ENCODE measurements around the gene RARRES2. TPM values are rescaled to one million over a fixed set of nuclear protein-coding genes. Genes with fewer than 3 reads are reported as not detected.

The RARRES2 gene
- total and polyA plus RNA-seq, 2 of the 13 experiments (the other 11 are each of a cell fraction or from before 2014, with no cell fraction given), result 134 to 172 TPM

DNA sequence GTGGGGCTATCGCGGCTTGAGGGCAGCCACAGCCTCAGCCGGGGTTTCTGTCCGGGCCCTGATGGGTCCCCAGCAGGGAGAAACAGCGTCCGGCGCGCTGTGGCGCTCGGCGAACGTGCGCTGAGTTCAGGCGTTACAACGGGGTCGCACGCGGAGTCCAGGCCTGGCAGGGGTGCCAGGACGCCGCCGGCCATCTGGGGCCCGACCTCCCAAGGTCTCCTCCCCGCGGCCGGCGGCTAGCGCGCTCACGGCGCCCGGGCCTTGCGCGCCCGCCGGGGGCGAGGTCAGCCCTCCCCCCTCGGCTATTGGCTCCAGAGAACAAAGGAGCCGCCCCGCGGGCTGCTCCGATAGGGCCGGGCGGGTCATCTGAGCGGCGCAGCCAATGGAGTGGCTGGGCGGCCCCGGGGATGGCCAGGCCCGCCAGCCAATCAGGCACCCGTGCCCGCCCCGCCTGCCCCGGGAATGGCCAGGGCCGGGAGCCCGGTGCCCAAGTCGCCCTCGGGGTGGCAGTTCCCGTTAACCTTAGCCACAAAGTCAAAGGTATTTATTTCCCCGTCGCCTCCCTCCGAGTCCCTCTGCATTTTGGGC is 37.5 kb upstream of the RARRES2 start, which contains the start of gene ZNF775 (continued):
- TF ChIP-seq, protein P1, sequence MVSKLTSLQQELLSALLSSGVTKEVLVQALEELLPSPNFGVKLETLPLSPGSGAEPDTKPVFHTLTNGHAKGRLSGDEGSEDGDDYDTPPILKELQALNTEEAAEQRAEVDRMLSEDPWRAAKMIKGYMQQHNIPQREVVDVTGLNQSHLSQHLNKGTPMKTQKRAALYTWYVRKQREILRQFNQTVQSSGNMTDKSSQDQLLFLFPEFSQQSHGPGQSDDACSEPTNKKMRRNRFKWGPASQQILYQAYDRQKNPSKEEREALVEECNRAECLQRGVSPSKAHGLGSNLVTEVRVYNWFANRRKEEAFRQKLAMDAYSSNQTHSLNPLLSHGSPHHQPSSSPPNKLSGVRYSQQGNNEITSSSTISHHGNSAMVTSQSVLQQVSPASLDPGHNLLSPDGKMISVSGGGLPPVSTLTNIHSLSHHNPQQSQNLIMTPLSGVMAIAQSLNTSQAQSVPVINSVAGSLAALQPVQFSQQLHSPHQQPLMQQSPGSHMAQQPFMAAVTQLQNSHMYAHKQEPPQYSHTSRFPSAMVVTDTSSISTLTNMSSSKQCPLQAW (CRISPR knock-in tag; IDR thresholded peaks at IDR 0.05), result no peak
- TF ChIP-seq PRMT3 (CRISPR knock-in tag; IDR thresholded peaks at IDR 0.05; ENCODE audit: borderline replicate concordance, low read depth), result no peak
- 0 out of 2 replicates have a peak, but pooled peaks have one; percentile 3 for TF ChIP-seq ZNF296 (CRISPR knock-in tag; conservative IDR thresholded peaks at IDR 0.05)
- TF ChIP-seq, protein P2, sequence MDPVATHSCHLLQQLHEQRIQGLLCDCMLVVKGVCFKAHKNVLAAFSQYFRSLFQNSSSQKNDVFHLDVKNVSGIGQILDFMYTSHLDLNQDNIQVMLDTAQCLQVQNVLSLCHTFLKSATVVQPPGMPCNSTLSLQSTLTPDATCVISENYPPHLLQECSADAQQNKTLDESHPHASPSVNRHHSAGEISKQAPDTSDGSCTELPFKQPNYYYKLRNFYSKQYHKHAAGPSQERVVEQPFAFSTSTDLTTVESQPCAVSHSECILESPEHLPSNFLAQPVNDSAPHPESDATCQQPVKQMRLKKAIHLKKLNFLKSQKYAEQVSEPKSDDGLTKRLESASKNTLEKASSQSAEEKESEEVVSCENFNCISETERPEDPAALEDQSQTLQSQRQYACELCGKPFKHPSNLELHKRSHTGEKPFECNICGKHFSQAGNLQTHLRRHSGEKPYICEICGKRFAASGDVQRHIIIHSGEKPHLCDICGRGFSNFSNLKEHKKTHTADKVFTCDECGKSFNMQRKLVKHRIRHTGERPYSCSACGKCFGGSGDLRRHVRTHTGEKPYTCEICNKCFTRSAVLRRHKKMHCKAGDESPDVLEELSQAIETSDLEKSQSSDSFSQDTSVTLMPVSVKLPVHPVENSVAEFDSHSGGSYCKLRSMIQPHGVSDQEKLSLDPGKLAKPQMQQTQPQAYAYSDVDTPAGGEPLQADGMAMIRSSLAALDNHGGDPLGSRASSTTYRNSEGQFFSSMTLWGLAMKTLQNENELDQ (CRISPR knock-in tag; IDR thresholded peaks at IDR 0.05; ENCODE audit: borderline replicate concordance), result no peak
- TF ChIP-seq, protein P3, sequence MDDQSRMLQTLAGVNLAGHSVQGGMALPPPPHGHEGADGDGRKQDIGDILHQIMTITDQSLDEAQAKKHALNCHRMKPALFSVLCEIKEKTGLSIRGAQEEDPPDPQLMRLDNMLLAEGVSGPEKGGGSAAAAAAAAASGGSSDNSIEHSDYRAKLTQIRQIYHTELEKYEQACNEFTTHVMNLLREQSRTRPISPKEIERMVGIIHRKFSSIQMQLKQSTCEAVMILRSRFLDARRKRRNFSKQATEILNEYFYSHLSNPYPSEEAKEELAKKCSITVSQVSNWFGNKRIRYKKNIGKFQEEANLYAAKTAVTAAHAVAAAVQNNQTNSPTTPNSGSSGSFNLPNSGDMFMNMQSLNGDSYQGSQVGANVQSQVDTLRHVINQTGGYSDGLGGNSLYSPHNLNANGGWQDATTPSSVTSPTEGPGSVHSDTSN (CRISPR knock-in tag; IDR thresholded peaks at IDR 0.05; ENCODE audit: borderline replicate concordance), result peak; percentile 55; the same call in 1 of the 2 replicates
- TF ChIP-seq, protein P4, sequence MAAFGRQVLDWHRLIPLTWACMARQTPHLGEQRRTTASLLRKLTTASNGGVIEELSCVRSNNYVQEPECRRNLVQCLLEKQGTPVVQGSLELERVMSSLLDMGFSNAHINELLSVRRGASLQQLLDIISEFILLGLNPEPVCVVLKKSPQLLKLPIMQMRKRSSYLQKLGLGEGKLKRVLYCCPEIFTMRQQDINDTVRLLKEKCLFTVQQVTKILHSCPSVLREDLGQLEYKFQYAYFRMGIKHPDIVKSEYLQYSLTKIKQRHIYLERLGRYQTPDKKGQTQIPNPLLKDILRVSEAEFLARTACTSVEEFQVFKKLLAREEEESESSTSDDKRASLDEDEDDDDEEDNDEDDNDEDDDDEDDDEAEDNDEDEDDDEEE (CRISPR knock-in tag; IDR thresholded peaks at IDR 0.05), result no peak
- TF ChIP-seq PHF8 (CRISPR knock-in tag; IDR thresholded peaks at IDR 0.05), result peak; percentile 71
- TF ChIP-seq ZNF3 (CRISPR knock-in tag; IDR thresholded peaks at IDR 0.05), result no peak
- TF ChIP-seq SRF (IDR thresholded peaks at IDR 0.05; ENCODE audit: low read depth, low read length), result peak; percentile 2; the same call in 1 of the 2 replicates
- no peak for TF ChIP-seq PAWR (CRISPR knock-in tag; IDR thresholded peaks at IDR 0.05; ENCODE audit: borderline replicate concordance)
- TF ChIP-seq TEAD2 (CRISPR knock-in tag; IDR thresholded peaks at IDR 0.05), result no peak
- peak; percentile 38 for TF ChIP-seq TEAD3 (CRISPR knock-in tag; optimal IDR thresholded peaks at IDR 0.05; ENCODE audit: borderline replicate concordance)
- TF ChIP-seq, protein P5, sequence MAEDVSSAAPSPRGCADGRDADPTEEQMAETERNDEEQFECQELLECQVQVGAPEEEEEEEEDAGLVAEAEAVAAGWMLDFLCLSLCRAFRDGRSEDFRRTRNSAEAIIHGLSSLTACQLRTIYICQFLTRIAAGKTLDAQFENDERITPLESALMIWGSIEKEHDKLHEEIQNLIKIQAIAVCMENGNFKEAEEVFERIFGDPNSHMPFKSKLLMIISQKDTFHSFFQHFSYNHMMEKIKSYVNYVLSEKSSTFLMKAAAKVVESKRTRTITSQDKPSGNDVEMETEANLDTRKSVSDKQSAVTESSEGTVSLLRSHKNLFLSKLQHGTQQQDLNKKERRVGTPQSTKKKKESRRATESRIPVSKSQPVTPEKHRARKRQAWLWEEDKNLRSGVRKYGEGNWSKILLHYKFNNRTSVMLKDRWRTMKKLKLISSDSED (CRISPR knock-in tag; IDR thresholded peaks at IDR 0.05), result no peak
- TF ChIP-seq, protein P6, sequence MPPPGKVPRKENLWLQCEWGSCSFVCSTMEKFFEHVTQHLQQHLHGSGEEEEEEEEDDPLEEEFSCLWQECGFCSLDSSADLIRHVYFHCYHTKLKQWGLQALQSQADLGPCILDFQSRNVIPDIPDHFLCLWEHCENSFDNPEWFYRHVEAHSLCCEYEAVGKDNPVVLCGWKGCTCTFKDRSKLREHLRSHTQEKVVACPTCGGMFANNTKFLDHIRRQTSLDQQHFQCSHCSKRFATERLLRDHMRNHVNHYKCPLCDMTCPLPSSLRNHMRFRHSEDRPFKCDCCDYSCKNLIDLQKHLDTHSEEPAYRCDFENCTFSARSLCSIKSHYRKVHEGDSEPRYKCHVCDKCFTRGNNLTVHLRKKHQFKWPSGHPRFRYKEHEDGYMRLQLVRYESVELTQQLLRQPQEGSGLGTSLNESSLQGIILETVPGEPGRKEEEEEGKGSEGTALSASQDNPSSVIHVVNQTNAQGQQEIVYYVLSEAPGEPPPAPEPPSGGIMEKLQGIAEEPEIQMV (CRISPR knock-in tag; IDR thresholded peaks at IDR 0.05; ENCODE audit: low read depth), result no peak
- TF ChIP-seq KLF11 (CRISPR knock-in tag; IDR thresholded peaks at IDR 0.05), result 0 out of 2 replicates have a peak, but pooled peaks have one; percentile 22
- no peak for TF ChIP-seq XBP1 (CRISPR knock-in tag; IDR thresholded peaks at IDR 0.05)
- TF ChIP-seq, protein P7, sequence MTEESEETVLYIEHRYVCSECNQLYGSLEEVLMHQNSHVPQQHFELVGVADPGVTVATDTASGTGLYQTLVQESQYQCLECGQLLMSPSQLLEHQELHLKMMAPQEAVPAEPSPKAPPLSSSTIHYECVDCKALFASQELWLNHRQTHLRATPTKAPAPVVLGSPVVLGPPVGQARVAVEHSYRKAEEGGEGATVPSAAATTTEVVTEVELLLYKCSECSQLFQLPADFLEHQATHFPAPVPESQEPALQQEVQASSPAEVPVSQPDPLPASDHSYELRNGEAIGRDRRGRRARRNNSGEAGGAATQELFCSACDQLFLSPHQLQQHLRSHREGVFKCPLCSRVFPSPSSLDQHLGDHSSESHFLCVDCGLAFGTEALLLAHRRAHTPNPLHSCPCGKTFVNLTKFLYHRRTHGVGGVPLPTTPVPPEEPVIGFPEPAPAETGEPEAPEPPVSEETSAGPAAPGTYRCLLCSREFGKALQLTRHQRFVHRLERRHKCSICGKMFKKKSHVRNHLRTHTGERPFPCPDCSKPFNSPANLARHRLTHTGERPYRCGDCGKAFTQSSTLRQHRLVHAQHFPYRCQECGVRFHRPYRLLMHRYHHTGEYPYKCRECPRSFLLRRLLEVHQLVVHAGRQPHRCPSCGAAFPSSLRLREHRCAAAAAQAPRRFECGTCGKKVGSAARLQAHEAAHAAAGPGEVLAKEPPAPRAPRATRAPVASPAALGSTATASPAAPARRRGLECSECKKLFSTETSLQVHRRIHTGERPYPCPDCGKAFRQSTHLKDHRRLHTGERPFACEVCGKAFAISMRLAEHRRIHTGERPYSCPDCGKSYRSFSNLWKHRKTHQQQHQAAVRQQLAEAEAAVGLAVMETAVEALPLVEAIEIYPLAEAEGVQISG (CRISPR knock-in tag; IDR thresholded peaks at IDR 0.05), result no peak; the same call in 1 of the 2 replicates

All from HepG2 (cell line).